PC-9 (cell line): ENCODE data around the gene UBR4. TPM values are rescaled to one million over a fixed set of nuclear protein-coding genes. Genes with fewer than 3 reads are reported as not detected.

Experiments
- BruUV-seq: library from RNA; stranded (reverse); fragments of 400-500 nt; replicated peaks from 2 replicates; lab custom pipeline; 2021; lab: Mats Ljungman, UMichigan
- CTCF ChIA-PET: fragments of 300-600 bp; sonication (Branson Sonifier 250); formaldehyde crosslinking; loops from one replicate; lab custom pipeline; 2022; ENCODE audit warnings: antibody characterized with exemption; lab: Charles Lee
- POLR2A ChIA-PET: fragments of 300-600 bp; sonication (Branson Sonifier 250); formaldehyde crosslinking; loops from one replicate; lab custom pipeline; 2022; ENCODE audit warnings: antibody characterized with exemption; ENCODE audit not compliant: unreplicated experiment; lab: Charles Lee
- DNase-seq, 2 experiments: peaks; one replicate each; pipeline versions ENCODE4 v3.0.0 to v3.0.0-alpha.2; 2015 to 2022; ENCODE audit warnings: mixed read lengths in 1 of 2
- H2AFZ ChIP-seq: fragments of 200-600 bp; sonication (generic); 2 replicates; pipeline ENCODE4 v1.8.1; 2017; ENCODE audit warnings: antibody characterized with exemption
- H3F3A ChIP-seq: fragments of 200-600 bp; sonication (generic); 2 replicates; pipeline ENCODE4 v1.8.1; 2017; ENCODE audit warnings: antibody characterized with exemption, mild to moderate bottlenecking, low read depth; ENCODE audit not compliant: insufficient read depth
- H3K27ac ChIP-seq: fragments of 200-600 bp; sonication (generic); 2 replicates; pipeline ENCODE4 v1.6.1; 2016; ENCODE audit warnings: mixed run types
- H3K27me3 ChIP-seq: fragments of 200-600 bp; sonication (generic); 2 replicates; pipeline ENCODE4 v1.6.1; 2016; ENCODE audit warnings: low read depth, mixed run types; ENCODE audit not compliant: insufficient read depth
- H3K36me3 ChIP-seq: fragments of 200-600 bp; sonication (generic); 2 replicates; pipeline ENCODE4 v1.6.1; 2016; ENCODE audit warnings: low read depth, mixed run types
- H3K4me1 ChIP-seq: fragments of 200-600 bp; sonication (generic); replicated peaks from 2 replicates; pipeline ENCODE4 v1.6.1; 2016; ENCODE audit warnings: mixed run types; ENCODE audit not compliant: insufficient read depth
- H3K4me2 ChIP-seq: fragments of 200-600 bp; sonication (generic); 2 replicates; pipeline ENCODE4 v1.6.1; 2017; ENCODE audit warnings: mixed run types
- H3K4me3 ChIP-seq: fragments of 200-600 bp; sonication (generic); 2 replicates; pipeline ENCODE4 v1.6.1; 2016; ENCODE audit warnings: mixed run types
- H3K79me2 ChIP-seq: fragments of 200-600 bp; sonication (generic); 2 replicates; pipeline ENCODE4 v1.6.1; 2017; ENCODE audit warnings: low read depth, mixed run types
- H3K9me2 ChIP-seq: fragments of 200-600 bp; sonication (generic); 2 replicates; pipeline ENCODE4 v1.8.1; 2017; ENCODE audit warnings: mild to moderate bottlenecking; ENCODE audit not compliant: insufficient read depth
- H3K9me3 ChIP-seq: fragments of 200-600 bp; sonication (generic); 2 replicates; pipeline ENCODE4 v1.8.1; 2016; ENCODE audit warnings: low read depth; ENCODE audit not compliant: insufficient read depth
- H4K20me1 ChIP-seq: fragments of 200-600 bp; sonication (generic); 2 replicates; pipeline ENCODE4 v1.8.1; 2017; ENCODE audit not compliant: insufficient read depth
- CTCF ChIP-seq: fragments of 200-600 bp; sonication (generic); conservative IDR thresholded peaks from 2 replicates; pipeline ENCODE4 v1.6.1; 2017; ENCODE audit warnings: mixed run types, antibody characterized with exemption, mild to moderate bottlenecking, moderate library complexity
- EZH2 ChIP-seq: fragments of 200-600 bp; sonication (generic); IDR thresholded peaks from 2 replicates; pipeline ENCODE4 v1.8.0; 2017; ENCODE audit warnings: antibody characterized with exemption, low read depth
- intact Hi-C: fragments of 100-400 bp; cut with micrococcal nuclease; formaldehyde crosslinking; loops from one replicate; pipeline ENCODE4 v1.10.0; 2022; ENCODE audit not compliant: unreplicated experiment
- total RNA-seq: library from RNA; stranded (reverse); gene quantifications from 2 replicates; pipeline ENCODE4 v1.2.3, GENCODE V29; 2021

UBR4 gene
- total RNA-seq, 1 experiment from 2014 or later, result 117 TPM

- no peak for TF ChIP-seq EZH2
- TF ChIP-seq CTCF, result no peak
- DNase-seq, result no peak
- Histone ChIP-seq H3K27me3 (no peaks in the 10 kb centered on the region), H4K20me1 (no peaks in the 10 kb centered on the region), H3K4me1 (no peaks in the 10 kb centered on the region), H3K9me2 (no peaks in the 10 kb centered on the region), H3F3A (no peaks in the 10 kb centered on the region), H3K27ac (no peak overlapping the region), H3K79me2 (no peaks in the 10 kb centered on the region), H2AFZ (no peak overlapping the region), H3K36me3 (no peaks in the 10 kb centered on the region), H3K4me3 (no peak overlapping the region), H3K9me3 (no peaks in the 10 kb centered on the region), H3K4me2 (no peak overlapping the region)
- intact Hi-C loops, result no loop called here
- ChIA-PET CTCF (no interaction called here), POLR2A (no interaction called here)
- BruUV-seq, result no TSS peak
Observed at GRCh38 chr1:19042675-19043578, 167.1 kb downstream of the UBR4 start.

- Histone ChIP-seq H2AFZ (no peak overlapping the region), H3K27me3 (no peaks in the 10 kb centered on the region), H3F3A (no peaks in the 10 kb centered on the region), H3K9me2 (no peaks in the 10 kb centered on the region), H3K9me3 (no peaks in the 10 kb centered on the region), H3K36me3 (no peaks in the 10 kb centered on the region), H3K4me2 (no peak overlapping the region), H3K4me1 (no peaks in the 10 kb centered on the region), H3K79me2 (no peaks in the 10 kb centered on the region), H3K4me3 (no peak overlapping the region), H3K27ac (no peak overlapping the region), H4K20me1 (no peaks in the 10 kb centered on the region)
- ChIA-PET CTCF (no interaction called here), POLR2A (interaction anchor here (0.5 kb wide), 1 partner anchor 29 kb away, joined by 3 read pairs; no protein-coding TSS in a partner anchor)
- intact Hi-C loops, result no loop called here
- DNase-seq, result no peak
- no TSS peak for BruUV-seq
- TF ChIP-seq CTCF, result no peak
- no peak for TF ChIP-seq EZH2
Observed at GRCh38 chr1:19040010-19040680, 169.9 kb downstream of the UBR4 start.

GRCh38 chr1:19038732-19039131, 171.3 kb downstream of the UBR4 start:
- TF ChIP-seq EZH2 (no peak), CTCF (no peak)
- no peaks in the 10 kb centered on the region for H3F3A ChIP-seq
- H3K9me3 ChIP-seq, result no peaks in the 10 kb centered on the region
- no peak overlapping the region for H3K4me3 ChIP-seq
- H3K4me2 ChIP-seq, result no peak overlapping the region
- H3K27ac ChIP-seq, result no peak overlapping the region
- no peaks in the 10 kb centered on the region for H3K79me2 ChIP-seq
- no peak for DNase-seq
- ChIA-PET CTCF (no interaction called here), POLR2A (interaction anchor here (0.6 to 0.8 kb wide), 3 partner anchors 22 to 176 kb away, joined by 3 to 8 read pairs (median 5); no protein-coding TSS in a partner anchor)
- intact Hi-C loops, result no loop called here
- no TSS peak for BruUV-seq
- H3K4me1 ChIP-seq, result peaks cover 12% of the 10 kb centered on the region
- H2AFZ ChIP-seq, result no peak overlapping the region
- no peaks in the 10 kb centered on the region for H4K20me1 ChIP-seq
- no peaks in the 10 kb centered on the region for H3K36me3 ChIP-seq
- H3K9me2 ChIP-seq, result no peaks in the 10 kb centered on the region
- H3K27me3 ChIP-seq, result no peaks in the 10 kb centered on the region
